ENCODE results near the gene PNPLA5. TPM values are rescaled to one million over a fixed set of nuclear protein-coding genes. Genes with fewer than 3 reads are reported as not detected.

PNPLA5 gene
- total and polyA plus RNA-seq, 2 donors: 0.07 TPM; not detected in 1

GRCh38 chr22:43885319-43885671, 6.5 kb downstream of the PNPLA5 start:
- peaks cover 1 to 23% of the 10 kb centered on the region in 2 donors for H3K27me3 ChIP-seq (ENCODE audit: control insufficient read depth in 2 of 2, insufficient read depth in 1 of 2, low read length in 1 of 2)
- 70% methylated on average over 7 of the region's 7 CpGs for WGBS
- no peaks in the 10 kb centered on the region for H3K9me3 ChIP-seq (ENCODE audit: control insufficient read depth in 2 of 2, insufficient read depth in 1 of 2, low read length in 1 of 2)
- no peak overlapping the region for H3K27ac ChIP-seq (ENCODE audit: low read depth in 1 of 2, low read length in 1 of 2)
- no peaks in the 10 kb centered on the region for H3K36me3 ChIP-seq (ENCODE audit: control insufficient read depth in 2 of 2, insufficient read depth in 2 of 2, low read length in 1 of 2)
- H3K4me1 ChIP-seq (ENCODE audit: control insufficient read depth in 2 of 2, insufficient read depth in 2 of 2, low read length in 2 of 2): no peaks in the 10 kb centered on the region
- no peak overlapping the region for H3K4me3 ChIP-seq (ENCODE audit: low read length in 2 of 2)
- no peak for DNase-seq (ENCODE audit: low read depth in 6 of 9, low spot score in 9 of 9)

GRCh38 chr22:43884600-43885318, 7.1 kb downstream of the PNPLA5 start:
- WGBS: 32% methylated on average over 18 of the region's 18 CpGs
- Histone ChIP-seq H3K9me3 (ENCODE audit: control insufficient read depth in 2 of 2, insufficient read depth in 1 of 2, low read length in 1 of 2) (no peaks in the 10 kb centered on the region), H3K4me3 (ENCODE audit: low read length in 2 of 2) (no peak overlapping the region), H3K27me3 (ENCODE audit: control insufficient read depth in 2 of 2, insufficient read depth in 1 of 2, low read length in 1 of 2) (peaks cover 0 to 18% of the 10 kb centered on the region in 2 donors), H3K4me1 (ENCODE audit: control insufficient read depth in 2 of 2, insufficient read depth in 2 of 2, low read length in 2 of 2) (no peaks in the 10 kb centered on the region), H3K27ac (ENCODE audit: low read depth in 1 of 2, low read length in 1 of 2) (no peak overlapping the region), H3K36me3 (ENCODE audit: control insufficient read depth in 2 of 2, insufficient read depth in 2 of 2, low read length in 1 of 2) (no peaks in the 10 kb centered on the region)
- DNase-seq (ENCODE audit: low read depth in 6 of 9, low spot score in 9 of 9): peak in 4 of 9 donors; percentile 15 to 37 (median 32)

GRCh38 chr22:43883719-43884415, 7.9 kb downstream of the PNPLA5 start:
- no peak overlapping the region for H3K27ac ChIP-seq (ENCODE audit: low read depth in 1 of 2, low read length in 1 of 2)
- no peaks in the 10 kb centered on the region for H3K36me3 ChIP-seq (ENCODE audit: control insufficient read depth in 2 of 2, insufficient read depth in 2 of 2, low read length in 1 of 2)
- no peak for DNase-seq (ENCODE audit: low read depth in 6 of 9, low spot score in 9 of 9)
- 93% methylated on average over 17 of the region's 17 CpGs for WGBS
- H3K4me1 ChIP-seq (ENCODE audit: control insufficient read depth in 2 of 2, insufficient read depth in 2 of 2, low read length in 2 of 2): no peaks in the 10 kb centered on the region
- H3K27me3 ChIP-seq (ENCODE audit: control insufficient read depth in 2 of 2, insufficient read depth in 1 of 2, low read length in 1 of 2): peaks cover 0 to 9% of the 10 kb centered on the region in 2 donors
- H3K4me3 ChIP-seq (ENCODE audit: low read length in 2 of 2): no peak overlapping the region
- no peaks in the 10 kb centered on the region for H3K9me3 ChIP-seq (ENCODE audit: control insufficient read depth in 2 of 2, insufficient read depth in 1 of 2, low read length in 1 of 2)

- no peaks in the 10 kb centered on the region for H3K4me1 ChIP-seq (ENCODE audit: control insufficient read depth in 2 of 2, insufficient read depth in 2 of 2, low read length in 2 of 2)
- H3K9me3 ChIP-seq (ENCODE audit: control insufficient read depth in 2 of 2, insufficient read depth in 1 of 2, low read length in 1 of 2): no peaks in the 10 kb centered on the region
- WGBS: 48% methylated on average over 14 of the region's 14 CpGs
- no peak overlapping the region for H3K27ac ChIP-seq (ENCODE audit: low read depth in 1 of 2, low read length in 1 of 2)
- no peak overlapping the region for H3K4me3 ChIP-seq (ENCODE audit: low read length in 2 of 2)
- H3K27me3 ChIP-seq (ENCODE audit: control insufficient read depth in 2 of 2, insufficient read depth in 1 of 2, low read length in 1 of 2): peaks cover 0 to 6% of the 10 kb centered on the region in 2 donors
- DNase-seq (ENCODE audit: low read depth in 6 of 9, low spot score in 9 of 9): peak in 6 of 9 donors; percentile 20 to 62 (median 36)
- no peaks in the 10 kb centered on the region for H3K36me3 ChIP-seq (ENCODE audit: control insufficient read depth in 2 of 2, insufficient read depth in 2 of 2, low read length in 1 of 2)
Observed at GRCh38 chr22:43883012-43883661, 8.7 kb downstream of the PNPLA5 start.

- WGBS: 91% methylated on average over 9 of the region's 9 CpGs
- DNase-seq (ENCODE audit: low read depth in 6 of 9, low spot score in 9 of 9): no peak
Observed at GRCh38 chr22:43882122-43882767, 9.6 kb downstream of the PNPLA5 start.

GRCh38 chr22:43881091-43882061, 10.4 kb downstream of the PNPLA5 start:
- 93% methylated on average over 19 of the region's 19 CpGs for WGBS
- peaks cover 0 to 2% of the 10 kb centered on the region in 2 donors for H3K27me3 ChIP-seq (ENCODE audit: control insufficient read depth in 2 of 2, insufficient read depth in 1 of 2, low read length in 1 of 2)
- H3K36me3 ChIP-seq (ENCODE audit: control insufficient read depth in 2 of 2, insufficient read depth in 2 of 2, low read length in 1 of 2): no peaks in the 10 kb centered on the region
- no peak overlapping the region for H3K4me3 ChIP-seq (ENCODE audit: low read length in 2 of 2)
- no peak for DNase-seq (ENCODE audit: low read depth in 6 of 9, low spot score in 9 of 9)
- H3K27ac ChIP-seq (ENCODE audit: low read depth in 1 of 2, low read length in 1 of 2): no peak overlapping the region
- H3K4me1 ChIP-seq (ENCODE audit: control insufficient read depth in 2 of 2, insufficient read depth in 2 of 2, low read length in 2 of 2): no peaks in the 10 kb centered on the region
- no peaks in the 10 kb centered on the region for H3K9me3 ChIP-seq (ENCODE audit: control insufficient read depth in 2 of 2, insufficient read depth in 1 of 2, low read length in 1 of 2)

More at GRCh38 chr22:43882122-43882767, 9.6 kb downstream of the PNPLA5 start:
- no peak overlapping the region for H3K4me3 ChIP-seq (ENCODE audit: low read length in 2 of 2)
- no peaks in the 10 kb centered on the region for H3K9me3 ChIP-seq (ENCODE audit: control insufficient read depth in 2 of 2, insufficient read depth in 1 of 2, low read length in 1 of 2)
- H3K4me1 ChIP-seq (ENCODE audit: control insufficient read depth in 2 of 2, insufficient read depth in 2 of 2, low read length in 2 of 2): no peaks in the 10 kb centered on the region
- H3K27ac ChIP-seq (ENCODE audit: low read depth in 1 of 2, low read length in 1 of 2): no peak overlapping the region
- peaks cover 0 to 2% of the 10 kb centered on the region in 2 donors for H3K27me3 ChIP-seq (ENCODE audit: control insufficient read depth in 2 of 2, insufficient read depth in 1 of 2, low read length in 1 of 2)
- H3K36me3 ChIP-seq (ENCODE audit: control insufficient read depth in 2 of 2, insufficient read depth in 2 of 2, low read length in 1 of 2): no peaks in the 10 kb centered on the region

GRCh38 chr22:43880541-43880991, 11.2 kb downstream of the PNPLA5 start:
- Histone ChIP-seq H3K27me3 (ENCODE audit: control insufficient read depth in 2 of 2, insufficient read depth in 1 of 2, low read length in 1 of 2) (no peaks in the 10 kb centered on the region), H3K9me3 (ENCODE audit: control insufficient read depth in 2 of 2, insufficient read depth in 1 of 2, low read length in 1 of 2) (no peaks in the 10 kb centered on the region), H3K4me1 (ENCODE audit: control insufficient read depth in 2 of 2, insufficient read depth in 2 of 2, low read length in 2 of 2) (no peaks in the 10 kb centered on the region), H3K27ac (ENCODE audit: low read depth in 1 of 2, low read length in 1 of 2) (no peak overlapping the region), H3K36me3 (ENCODE audit: control insufficient read depth in 2 of 2, insufficient read depth in 2 of 2, low read length in 1 of 2) (no peaks in the 10 kb centered on the region), H3K4me3 (ENCODE audit: low read length in 2 of 2) (no peak overlapping the region)
- no peak for DNase-seq (ENCODE audit: low read depth in 6 of 9, low spot score in 9 of 9)
- WGBS: 94% methylated on average over 15 of the region's 15 CpGs

- H3K36me3 ChIP-seq (ENCODE audit: control insufficient read depth in 2 of 2, insufficient read depth in 2 of 2, low read length in 1 of 2): no peaks in the 10 kb centered on the region
- H3K27me3 ChIP-seq (ENCODE audit: control insufficient read depth in 2 of 2, insufficient read depth in 1 of 2, low read length in 1 of 2): no peaks in the 10 kb centered on the region
- WGBS: 80% methylated on average over 14 of the region's 14 CpGs
- no peak overlapping the region for H3K27ac ChIP-seq (ENCODE audit: low read depth in 1 of 2, low read length in 1 of 2)
- no peaks in the 10 kb centered on the region for H3K4me1 ChIP-seq (ENCODE audit: control insufficient read depth in 2 of 2, insufficient read depth in 2 of 2, low read length in 2 of 2)
- no peaks in the 10 kb centered on the region for H3K9me3 ChIP-seq (ENCODE audit: control insufficient read depth in 2 of 2, insufficient read depth in 1 of 2, low read length in 1 of 2)
- no peak for DNase-seq (ENCODE audit: low read depth in 6 of 9, low spot score in 9 of 9)
- H3K4me3 ChIP-seq (ENCODE audit: low read length in 2 of 2): no peak overlapping the region
Observed at GRCh38 chr22:43879901-43880540, 11.8 kb downstream of the PNPLA5 start.

All from thymus (tissue), 11 donors.